NCI-H1436 (cell line): ENCODE results near the gene HNRNPA1L2.
"Not testable (repeated sequence)": the region's sequence is repeated elsewhere in the genome, so short reads cannot be mapped to it uniquely, and the experiment has no call there.

ENCODE experiments used
- DNase-seq: peaks from one replicate; lab custom pipeline; 2025; lab: John Stamatoyannopoulos, UW

Gene HNRNPA1L2

GRCh38 chr13:52646967-52647366 is 4.7 kb downstream of the HNRNPA1L2 start:
- DNase-seq: no peak

GRCh38 chr13:52650731-52651130 is 8.5 kb downstream of the HNRNPA1L2 start:
- DNase-seq: no peak

- no peak for DNase-seq
Observed at GRCh38 chr13:52651897-52652195, 9.6 kb downstream of the HNRNPA1L2 start.

- DNase-seq: peak; percentile 86
Observed at GRCh38 chr13:52652196-52652979, 10.2 kb downstream of the HNRNPA1L2 start, which contains the start of gene SUGT1. SUGT1 (plus strand) TSS chr13:52652836; CDS start chr13:52652921, 85 bp downstream.

- no peak for DNase-seq
Observed at GRCh38 chr13:52652980-52653303, 10.7 kb downstream of the HNRNPA1L2 start.

GRCh38 chr13:52659340-52659739 is 17.1 kb downstream of the HNRNPA1L2 start:
- no peak for DNase-seq

- DNase-seq: no peak
Observed at GRCh38 chr13:52664272-52664671, 22.0 kb downstream of the HNRNPA1L2 start.

GRCh38 chr13:52665325-52665724 is 23.1 kb downstream of the HNRNPA1L2 start:
- DNase-seq: no peak

- no peak for DNase-seq
Observed at GRCh38 chr13:52669677-52670076, 27.4 kb downstream of the HNRNPA1L2 start.

- no peak for DNase-seq
Observed at GRCh38 chr13:52670726-52671125, 28.5 kb downstream of the HNRNPA1L2 start.

GRCh38 chr13:52673465-52673864 is 31.2 kb downstream of the HNRNPA1L2 start:
- no peak for DNase-seq

- no peak for DNase-seq
Observed at GRCh38 chr13:52677823-52678222, 35.6 kb downstream of the HNRNPA1L2 start.

GRCh38 chr13:52685806-52686205 is 43.6 kb downstream of the HNRNPA1L2 start:
- not testable (repeated sequence) for DNase-seq

- no peak for DNase-seq
Observed at GRCh38 chr13:52686376-52686775, 44.1 kb downstream of the HNRNPA1L2 start.
